ENCODE results near the gene DNM3. TPM values are rescaled to one million over a fixed set of nuclear protein-coding genes. Genes with fewer than 3 reads are reported as not detected.

The DNM3 gene
- polyA plus RNA-seq, 1 donor: 3.9 TPM

DNA sequence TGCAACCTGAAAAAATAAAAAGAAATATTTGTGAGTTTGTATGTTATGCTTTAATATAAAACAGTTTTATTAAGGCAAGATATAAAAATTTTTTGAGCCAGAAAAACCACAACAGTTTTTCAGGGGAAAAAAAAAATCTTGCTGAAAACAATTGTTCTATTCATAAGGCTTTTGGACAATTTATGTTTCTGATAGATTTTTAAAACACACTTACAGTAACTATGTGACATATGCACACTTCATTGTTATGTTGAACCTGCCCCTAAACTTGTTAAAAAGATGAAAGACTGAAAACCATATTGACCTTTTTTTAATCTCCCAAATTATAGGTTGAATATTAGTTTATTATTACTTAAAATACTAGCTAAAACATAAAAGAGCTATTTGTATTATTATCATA is 299.3 kb downstream of the DNM3 start:
- no peak for DNase-seq

DNA sequence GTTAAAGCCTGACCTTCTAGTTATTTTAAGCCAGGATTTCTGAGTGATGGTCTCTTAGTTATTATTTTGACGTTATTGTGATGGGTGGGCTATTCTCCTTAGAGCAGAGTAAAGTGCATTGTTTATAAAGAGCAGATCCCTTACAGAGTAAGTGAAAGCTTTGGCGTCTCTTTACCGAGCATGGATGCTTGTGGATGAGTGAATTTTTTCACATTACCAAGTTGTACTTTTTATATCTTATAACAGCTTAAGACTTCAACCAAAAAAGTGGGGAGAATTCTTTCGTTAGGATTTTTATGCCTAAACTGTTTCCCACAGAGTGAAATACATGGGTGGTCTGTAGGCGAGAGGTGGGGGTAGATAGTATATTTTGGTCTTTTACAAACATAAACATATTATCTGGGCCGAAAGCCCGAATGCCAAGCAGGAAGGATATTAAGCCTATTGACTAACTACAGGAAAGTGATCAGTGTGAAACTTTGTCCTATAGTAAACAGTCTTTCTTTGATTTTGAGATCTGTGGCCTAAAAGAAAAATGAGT is 300.1 kb downstream of the DNM3 start:
- no peak for DNase-seq

- DNase-seq: no peak
Observed at GRCh38 chr1:172142324-172142723, 301.0 kb downstream of the DNM3 start.

DNA sequence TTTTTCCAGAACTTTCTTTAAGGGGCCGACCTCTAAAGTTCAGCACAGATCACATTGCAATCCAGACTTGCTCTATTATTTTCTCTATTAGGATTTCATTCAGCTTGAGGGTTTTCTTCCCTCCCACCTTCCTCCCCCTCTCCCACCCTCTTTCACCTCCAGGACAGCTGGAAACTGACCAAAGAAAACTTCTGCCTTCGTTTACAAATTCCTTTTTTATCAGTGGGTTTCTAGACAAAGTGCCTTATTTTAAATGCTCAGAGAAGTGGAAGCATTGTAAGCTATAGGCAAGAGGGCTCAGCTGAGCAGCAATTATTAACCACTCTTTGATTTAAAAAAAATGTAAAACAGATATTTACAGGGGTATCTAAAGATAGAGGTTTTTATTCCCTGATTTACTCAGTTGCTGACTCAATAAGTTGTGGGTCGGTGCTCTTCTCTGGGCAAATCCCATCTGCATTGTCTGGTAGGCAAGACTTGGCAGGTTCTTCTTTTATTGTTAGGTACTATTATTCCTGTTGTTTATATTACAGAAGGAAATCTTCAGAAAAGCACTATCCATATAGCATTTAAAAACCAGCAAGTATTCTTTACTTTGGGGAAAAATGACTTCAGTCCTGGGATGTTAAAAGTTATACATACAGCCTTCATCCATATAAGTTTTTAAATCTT is 302.2 kb downstream of the DNM3 start:
- DNase-seq: no peak

GRCh38 chr1:172144445-172145061 is 303.3 kb downstream of the DNM3 start:
- DNase-seq: peak; percentile 87

GRCh38 chr1:172145231-172145651 is 303.9 kb downstream of the DNM3 start:
- no peak for DNase-seq

DNA sequence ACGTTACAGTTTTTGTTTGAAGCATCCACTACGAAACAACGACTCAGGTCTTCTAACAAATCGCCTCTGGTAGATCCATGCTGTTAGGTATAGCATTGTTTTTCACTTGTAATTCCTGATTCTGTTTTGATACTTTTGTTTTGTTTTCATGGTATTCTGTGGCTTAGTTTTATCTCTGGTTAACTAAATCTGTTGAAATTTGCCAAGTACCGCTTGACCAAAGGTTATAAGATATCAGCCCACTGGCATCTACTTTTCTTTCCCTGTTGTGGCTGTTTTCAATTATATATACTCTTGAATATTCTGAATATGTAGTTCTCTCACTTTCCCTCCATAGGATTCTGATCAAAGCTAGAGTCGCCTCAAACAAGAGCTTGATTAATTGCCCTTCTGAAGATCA is 304.4 kb downstream of the DNM3 start:
- no peak for DNase-seq

GRCh38 chr1:172146141-172146850 is 305.0 kb downstream of the DNM3 start:
- no peak for DNase-seq

- no peak for DNase-seq
Observed at GRCh38 chr1:172147541-172147940, 306.2 kb downstream of the DNM3 start.

- no peak for DNase-seq
Observed at GRCh38 chr1:172148213-172148612, 306.9 kb downstream of the DNM3 start.

GRCh38 chr1:172148707-172149106 is 307.4 kb downstream of the DNM3 start:
- DNase-seq: no peak

- no peak for DNase-seq
Observed at GRCh38 chr1:172149346-172149745, 308.0 kb downstream of the DNM3 start.

DNA sequence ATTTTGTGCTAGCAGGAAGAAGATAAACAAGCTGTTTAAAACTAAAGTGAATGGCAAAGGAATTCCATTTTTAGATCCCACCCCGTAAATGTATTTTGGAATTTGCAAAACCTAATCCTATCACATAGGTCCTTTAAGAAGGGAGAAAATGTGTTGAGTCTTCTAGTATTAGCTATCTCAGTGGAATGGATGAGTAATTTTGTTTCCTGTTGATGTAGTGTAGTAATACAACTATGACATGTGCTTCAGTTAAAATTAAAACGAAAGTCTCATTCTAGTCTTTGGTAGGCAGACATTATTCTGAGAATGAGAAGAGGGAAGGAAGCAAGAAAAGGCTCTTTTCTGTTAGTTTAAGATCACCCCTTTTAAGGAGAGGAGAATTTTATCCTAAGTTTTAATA is 313.3 kb downstream of the DNM3 start:
- no peak for DNase-seq

- no peak for DNase-seq
Observed at GRCh38 chr1:172155766-172156165, 314.5 kb downstream of the DNM3 start.

- DNase-seq: no peak
Observed at GRCh38 chr1:172162236-172162635, 320.9 kb downstream of the DNM3 start.

DNA sequence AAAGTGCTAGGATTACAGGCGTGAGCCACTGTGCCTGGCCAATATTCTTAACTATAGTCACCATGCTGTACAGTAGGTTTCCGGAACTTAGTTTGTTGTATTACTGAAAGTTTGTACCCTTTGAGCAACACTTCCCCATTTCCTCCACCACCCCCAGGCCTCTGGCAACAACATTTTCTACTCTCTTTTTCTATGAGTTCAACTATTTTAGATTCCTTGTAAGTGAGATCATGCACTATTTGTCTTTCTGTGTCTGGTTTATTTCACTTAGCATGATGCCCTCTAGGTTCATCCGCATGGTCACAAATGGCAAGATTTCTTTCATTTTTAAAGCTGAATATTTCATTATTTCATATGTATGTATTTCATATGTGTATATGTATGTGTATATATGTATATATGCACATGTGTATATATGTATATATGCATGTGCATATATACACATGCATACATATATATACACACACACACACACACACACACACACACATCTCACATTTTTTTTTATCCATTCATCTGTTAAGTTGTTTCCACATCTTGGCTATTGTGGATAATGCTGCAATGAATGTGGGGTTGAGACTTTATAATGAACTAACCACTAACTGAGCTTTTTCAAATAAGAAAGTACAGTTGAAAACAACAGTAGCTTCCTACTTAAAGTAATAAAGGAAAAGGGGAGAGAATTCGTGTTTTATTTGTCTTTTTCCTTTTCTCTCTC is 322.4 kb downstream of the DNM3 start:
- DNase-seq: no peak

GRCh38 chr1:172165403-172165802 is 324.1 kb downstream of the DNM3 start:
- DNase-seq: no peak

DNA sequence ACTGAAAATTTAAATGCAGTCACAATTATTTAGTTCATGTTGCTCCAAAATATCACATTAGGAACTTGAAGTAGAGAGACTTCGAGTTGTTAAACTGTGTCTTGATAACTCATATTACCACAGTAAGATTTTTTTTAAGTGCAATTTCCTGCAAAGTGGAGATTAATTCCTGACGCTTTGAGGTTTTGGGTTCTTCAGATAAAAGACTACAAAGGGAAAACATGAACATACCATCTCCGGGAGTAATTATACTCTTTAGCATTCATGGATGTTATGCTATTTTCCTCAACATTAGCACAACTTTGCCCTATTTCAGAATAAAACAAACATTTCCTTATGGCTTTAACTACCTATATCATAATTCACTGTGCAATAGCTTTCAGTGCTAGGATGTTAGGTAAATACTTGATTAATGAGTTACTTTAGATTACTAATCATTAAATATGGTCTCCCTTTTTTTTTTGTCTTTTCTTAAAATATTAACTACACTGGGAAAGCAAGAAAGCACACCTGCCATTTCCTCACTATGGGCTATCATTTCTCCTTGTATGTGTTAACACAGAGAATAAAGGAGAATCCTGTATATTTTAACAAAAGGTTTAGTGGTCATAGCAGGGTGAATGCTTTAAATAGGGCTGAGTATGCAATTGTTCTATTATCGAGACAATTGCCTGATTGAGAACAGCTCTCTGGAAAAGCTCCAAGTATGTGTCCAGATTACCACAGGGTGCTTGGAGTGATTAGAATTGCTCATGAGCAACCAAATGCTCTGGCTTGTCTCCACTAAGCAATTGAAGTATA is 326.7 kb downstream of the DNM3 start:
- no peak for DNase-seq

DNA sequence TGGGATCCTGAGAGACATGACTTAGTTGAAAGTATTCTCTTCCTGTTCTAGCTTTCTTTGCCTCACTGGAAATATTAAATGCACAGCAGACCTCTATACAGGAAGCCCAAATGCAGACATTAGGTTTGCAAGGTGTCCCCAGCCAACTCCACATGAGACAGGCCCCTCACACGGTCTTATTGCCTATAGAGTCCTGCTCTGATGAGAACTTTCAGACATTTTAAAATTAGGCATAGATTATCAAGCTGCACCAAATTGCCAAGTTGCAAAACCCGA is 327.2 kb downstream of the DNM3 start:
- DNase-seq: no peak

DNA sequence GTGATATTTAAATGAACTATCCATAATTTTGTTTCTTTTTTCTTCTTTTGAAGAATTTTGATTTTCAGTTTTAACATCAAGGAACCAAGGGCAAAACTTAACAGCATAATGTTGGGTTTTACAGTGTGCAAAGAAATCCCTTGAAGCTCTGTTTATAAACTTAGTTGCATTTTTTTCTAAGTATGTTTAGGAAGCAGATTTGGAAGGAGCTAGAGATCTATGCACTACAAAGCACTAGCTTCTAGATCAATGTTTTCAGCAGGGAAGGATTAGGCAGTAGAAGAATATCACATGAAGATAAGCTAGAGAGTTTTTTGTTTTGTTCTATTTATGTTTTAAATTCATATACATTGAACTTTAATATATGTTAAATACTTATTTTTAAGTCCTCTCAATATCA is 328.5 kb downstream of the DNM3 start:
- DNase-seq: no peak

DNA sequence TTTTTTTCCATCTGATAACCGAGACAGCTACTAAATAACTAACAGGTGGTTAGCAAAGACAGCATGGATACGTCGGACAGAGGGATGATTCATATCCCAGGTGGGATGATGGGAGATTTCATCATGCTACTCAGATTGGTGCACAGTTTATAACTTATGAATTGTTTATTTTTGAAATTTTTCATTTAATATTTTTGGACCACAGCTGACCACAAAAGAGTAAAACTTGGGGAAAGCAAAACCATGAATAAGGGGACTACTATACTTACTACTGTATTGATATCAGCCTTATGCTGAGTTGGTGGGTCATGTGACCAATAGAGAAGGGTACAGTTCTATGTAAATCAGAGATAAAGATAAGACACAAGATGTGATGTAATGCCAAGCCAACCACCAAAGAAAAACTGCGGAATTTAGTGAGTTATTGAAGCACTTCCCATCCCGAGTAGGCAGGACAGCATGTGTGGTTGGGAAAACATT is 331.1 kb downstream of the DNM3 start:
- DNase-seq: no peak

DNA sequence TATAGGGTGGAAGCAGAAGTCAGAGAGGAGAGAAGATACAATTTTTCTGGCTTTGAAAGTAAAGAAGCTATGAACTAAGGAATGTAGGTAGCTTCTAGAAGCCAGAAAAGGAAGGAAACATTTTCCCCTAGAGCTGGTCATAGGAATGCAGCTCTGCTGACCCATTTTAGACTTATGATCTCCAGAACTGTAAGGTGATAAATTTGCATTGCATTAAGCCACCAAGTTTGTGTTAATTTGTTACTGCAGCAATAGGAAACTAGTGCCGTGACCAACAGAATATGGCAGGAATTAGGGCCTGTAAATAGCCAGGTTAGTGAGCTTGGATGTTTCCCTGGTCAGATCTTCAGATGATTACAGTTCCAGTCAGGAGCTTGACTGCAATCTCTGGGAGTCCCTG is 334.9 kb downstream of the DNM3 start:
- no peak for DNase-seq
